HT-29 (cell line): ENCODE results near the gene FAM221A. TPM values are rescaled to one million over a fixed set of nuclear protein-coding genes. Genes with fewer than 3 reads are reported as not detected.
A peak's percentile ranks its signal among the peaks of the same experiment; 100 is the strongest.
"Not testable (repeated sequence)": the region's sequence is repeated elsewhere in the genome, so short reads cannot be mapped to it uniquely, and the experiment has no call there.

ENCODE experiments used
- DNase-seq: peaks from one replicate; pipeline ENCODE4 v3.0.0-alpha.2; 2015; ENCODE audit warnings: low spot score
- total RNA-seq: library from RNA; depleted of rRNA; stranded (reverse); fragments of >200 nt; shearing (Covaris generic); gene quantifications from 2 replicates; pipeline ENCODE4 v1.2.3, GENCODE V29; 2014; rRNA removed

Gene FAM221A, protein sequence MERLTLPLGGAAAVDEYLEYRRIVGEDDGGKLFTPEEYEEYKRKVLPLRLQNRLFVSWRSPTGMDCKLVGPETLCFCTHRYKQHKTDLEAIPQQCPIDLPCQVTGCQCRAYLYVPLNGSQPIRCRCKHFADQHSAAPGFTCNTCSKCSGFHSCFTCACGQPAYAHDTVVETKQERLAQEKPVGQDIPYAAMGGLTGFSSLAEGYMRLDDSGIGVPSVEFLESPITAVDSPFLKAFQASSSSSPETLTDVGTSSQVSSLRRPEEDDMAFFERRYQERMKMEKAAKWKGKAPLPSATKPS
- total RNA-seq: 27.7 and 30.4 TPM in 2 replicates

DNA sequence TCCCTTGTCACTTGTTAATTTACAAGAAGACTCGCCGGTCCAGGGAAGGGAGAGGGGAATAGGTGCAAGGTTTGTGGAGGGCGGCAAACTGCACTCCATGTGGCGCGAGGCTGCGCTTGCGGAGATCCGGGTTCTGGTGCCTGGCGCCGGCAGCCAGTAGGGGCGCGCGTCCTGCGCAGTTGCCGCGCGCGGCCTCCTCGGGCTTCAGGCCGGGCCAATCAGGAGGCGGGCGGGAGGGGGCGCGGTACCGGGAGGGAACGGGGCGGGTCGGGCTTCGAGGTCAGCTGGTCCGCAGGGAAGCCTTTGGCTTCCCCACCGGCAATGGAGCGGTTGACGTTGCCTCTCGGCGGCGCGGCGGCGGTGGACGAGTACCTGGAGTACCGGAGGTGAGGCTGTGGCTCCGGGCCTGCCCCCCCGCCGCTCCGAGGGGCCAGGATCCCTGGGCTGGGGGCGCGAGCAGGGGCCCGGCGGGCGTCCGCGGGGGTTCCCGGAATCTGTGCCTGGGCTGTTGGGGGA is at the start of gene FAM221A:
FAM221A (plus strand) TSS at position 302 of the 516 bp plus-strand sequence; CDS start at position 322, 20 bp downstream.
- peak; percentile 92 for DNase-seq

DNA sequence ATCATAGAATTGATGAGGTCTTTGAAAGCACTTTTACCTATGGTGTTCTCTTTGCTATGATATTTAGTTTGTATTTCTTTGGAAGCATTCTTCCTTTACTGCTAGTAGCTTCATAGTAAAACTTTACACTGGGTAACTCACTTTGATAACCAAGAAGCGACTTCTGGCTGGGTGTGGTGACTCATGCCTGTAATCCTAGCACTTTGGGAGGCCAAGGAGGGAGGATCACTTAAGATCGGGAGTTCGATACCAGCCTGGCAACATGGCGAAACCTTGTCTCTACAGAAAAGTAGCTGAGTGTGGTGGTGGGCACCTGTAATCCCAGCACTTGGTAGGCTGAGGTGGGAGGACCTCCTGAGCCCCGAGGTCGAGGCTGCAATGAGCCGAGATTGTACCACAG is 46.6 kb upstream of the FAM221A start:
- no peak for DNase-seq

DNA sequence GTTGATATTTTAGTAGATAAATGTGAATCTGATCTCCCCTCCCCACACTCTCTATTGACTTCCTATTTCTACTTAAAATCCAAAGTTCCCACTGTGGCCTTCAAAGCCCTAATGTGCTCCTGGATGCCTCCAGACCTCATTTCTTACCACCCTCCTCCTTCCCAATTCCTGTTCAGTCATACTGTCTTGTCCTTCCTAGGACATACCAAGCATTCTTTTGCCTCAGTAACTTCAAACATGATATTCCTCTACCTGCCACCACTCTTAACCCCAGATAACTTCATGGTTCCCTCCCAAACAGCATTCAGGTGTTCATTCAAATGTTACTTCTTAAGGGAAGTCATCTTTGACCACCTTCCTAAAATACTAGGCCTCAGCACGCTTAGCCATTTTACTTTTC is 34.2 kb upstream of the FAM221A start:
- DNase-seq: no peak

DNA sequence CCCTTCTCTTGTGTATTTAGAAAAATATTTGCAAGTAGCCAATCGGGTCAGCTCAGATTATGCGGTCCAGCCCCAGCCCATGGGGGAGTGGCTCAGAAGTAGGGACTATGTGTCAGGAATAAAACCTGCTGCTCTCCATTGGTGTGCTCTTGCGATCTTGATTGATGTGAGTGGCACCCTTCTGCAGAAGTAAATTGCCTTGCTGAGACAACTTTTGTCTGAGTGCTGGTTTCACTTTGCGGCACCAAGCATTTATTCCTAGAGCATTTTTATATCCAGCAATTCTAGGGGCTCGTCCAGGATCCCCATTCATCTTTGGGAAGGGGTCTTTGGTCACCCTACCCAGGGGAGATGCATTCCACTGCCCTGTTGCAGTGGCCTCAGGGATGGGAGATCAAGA is 26.1 kb upstream of the FAM221A start:
- peak; percentile 7 for DNase-seq

DNA sequence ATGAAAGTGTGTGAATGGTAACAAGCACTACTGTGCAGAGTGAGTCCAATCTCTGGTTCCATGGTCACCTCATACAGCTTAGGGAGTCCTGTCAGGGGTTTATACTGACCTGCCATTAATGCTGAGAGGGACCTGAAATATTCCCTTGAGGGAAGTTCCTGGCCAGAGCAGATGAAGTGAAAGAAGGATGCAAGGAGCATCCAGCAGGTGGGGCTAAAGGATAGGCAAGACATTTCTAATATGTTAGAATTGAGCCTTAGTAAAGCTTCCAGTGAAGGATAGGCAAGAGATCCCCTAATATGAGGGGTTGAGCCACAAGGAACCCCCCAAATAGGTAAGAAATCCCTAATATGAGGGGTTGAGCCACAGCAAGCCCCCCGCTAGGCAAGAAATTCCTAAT is 25.5 kb upstream of the FAM221A start:
- DNase-seq: peak; percentile 75

DNA sequence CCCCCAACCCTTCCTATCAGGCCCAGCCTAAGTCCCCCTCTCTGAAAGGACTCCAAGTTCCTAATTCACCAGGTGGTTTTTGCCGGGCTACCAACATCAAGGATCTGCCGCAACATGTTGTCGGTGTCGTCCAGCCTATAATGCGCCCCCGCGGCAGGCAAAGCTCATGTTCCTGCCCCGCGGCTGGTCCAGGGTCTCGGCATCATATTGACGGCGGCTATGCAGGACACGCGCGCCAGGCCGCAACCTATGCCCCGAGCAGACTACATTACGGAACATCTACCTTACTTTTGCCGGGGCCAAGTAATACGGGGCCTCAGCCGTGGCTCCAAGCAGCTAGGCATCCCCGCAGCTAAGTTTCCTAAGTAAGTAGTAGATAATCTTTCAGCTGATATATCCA is 24.6 kb upstream of the FAM221A start:
- no peak for DNase-seq

DNA sequence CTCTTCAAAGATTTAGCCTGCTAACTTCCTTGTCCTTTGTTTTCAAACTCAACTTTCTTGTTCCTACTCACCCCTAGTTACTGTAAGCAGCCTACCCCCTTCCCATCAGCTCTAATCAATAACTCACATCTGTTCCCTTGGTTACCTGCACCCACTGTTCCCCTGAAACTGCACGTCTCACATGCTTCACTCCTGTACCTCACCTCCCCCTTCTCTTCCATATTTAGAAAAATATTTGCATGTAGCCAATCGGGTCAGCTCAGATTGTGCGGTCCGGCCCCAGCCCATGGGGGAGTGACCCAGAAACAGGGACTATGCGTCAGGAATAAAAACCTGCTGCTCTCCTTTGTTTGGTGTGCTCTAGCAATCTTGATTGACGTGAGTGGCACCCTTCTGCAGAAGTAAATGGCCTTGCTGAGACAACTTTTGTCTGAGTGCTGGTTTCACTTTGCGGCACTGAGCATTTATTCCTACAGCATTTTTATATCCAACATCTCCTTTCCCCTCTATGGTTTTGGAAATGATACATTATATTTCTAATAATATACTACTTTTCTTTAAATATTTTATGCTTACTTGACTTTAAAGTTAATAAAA is 21.1 kb upstream of the FAM221A start:
- no peak for DNase-seq

DNA sequence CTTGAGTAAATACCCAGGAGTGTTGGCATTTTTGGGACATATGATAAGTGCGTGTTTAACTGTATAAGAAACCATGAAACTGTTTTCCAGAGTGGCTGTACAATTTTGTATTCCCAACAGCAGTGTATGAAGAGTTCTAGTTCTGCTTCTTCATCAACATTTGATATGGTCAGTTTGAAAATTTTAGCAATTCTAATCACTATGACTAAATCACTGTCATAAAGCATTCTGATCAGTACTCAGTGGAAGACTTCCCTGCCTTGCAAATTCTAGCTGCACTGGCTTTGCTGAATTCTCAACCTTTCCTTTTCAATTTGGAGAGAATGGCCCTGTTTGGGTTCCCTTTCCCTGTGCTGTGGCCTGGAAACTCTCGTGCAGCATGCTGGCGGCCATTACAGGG is 18.6 kb upstream of the FAM221A start:
- no peak for DNase-seq

DNA sequence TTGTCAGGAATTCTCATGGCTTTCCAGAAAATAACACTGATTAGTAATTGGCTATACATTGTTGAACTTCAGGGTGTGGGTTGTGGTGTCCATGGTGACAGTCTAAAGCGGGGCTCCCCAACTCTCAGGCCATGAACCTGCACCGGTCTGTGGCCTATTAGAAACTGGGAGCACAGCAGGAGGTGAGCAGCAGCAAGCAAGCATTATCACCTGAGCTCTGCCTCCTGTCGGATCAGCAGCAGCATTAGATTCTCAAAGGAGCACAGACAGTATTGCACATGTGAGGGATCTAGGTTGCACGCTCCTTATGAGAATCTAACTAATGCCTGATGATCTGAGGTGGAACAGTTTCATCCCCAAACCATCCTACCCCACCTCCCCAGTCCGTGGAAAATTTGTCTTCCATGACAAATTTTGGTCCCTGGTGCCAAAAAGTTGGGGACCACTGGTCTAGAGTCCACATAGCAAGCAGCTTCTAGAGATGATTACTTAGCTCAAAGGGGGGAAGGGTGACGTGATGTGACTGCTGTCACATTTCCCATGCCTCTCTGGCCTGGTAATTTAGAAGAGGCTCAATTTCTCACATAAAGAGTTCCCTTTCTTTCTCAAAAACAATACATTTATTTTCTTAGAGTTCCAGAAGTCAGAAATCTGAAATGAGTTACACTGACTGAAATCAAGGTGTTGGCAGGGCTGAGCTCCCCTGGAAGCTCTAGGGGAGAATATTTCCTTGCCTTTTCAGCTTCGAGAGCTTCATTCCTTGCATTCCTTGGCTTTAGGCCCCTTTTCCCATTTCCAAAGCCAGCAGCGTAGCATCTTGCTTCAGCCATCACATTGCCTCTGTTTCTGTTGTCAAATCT is 17.6 kb upstream of the FAM221A start:
- DNase-seq: no peak

DNA sequence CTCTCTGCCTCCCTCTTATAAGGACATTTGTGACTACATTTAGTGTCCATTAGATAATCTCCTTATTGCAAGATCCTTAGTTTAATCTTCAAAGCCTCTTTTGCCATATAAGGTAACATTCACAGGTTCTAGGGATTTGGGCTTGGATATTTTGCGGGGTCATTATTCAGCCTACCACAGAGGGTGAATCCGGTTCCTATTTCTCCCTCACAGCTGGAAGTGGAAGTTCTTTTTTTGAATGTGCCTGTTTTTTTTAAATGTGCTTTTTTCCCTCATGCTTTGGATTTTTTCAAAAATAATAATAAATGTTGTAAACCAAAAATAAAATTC is 17.1 kb upstream of the FAM221A start:
- no peak for DNase-seq

DNA sequence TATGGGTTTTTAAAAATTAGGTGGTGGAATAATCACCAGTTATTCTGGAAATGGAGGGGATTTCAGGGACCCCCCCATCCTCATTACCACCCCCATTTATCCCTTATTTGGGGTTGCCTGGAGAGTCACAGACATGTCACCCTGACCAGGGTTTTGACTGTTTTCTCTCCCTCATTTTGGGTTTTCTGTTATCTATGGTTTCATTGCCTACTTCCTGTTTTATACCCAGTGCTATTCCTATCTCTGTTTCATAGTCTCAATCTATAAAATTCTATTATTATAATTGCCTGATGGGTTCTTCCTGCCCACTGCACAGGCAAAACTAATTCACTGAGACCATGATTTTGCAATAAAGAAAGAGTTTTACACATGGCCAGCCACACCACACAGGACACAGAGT is 15.9 kb upstream of the FAM221A start:
- no peak for DNase-seq

DNA sequence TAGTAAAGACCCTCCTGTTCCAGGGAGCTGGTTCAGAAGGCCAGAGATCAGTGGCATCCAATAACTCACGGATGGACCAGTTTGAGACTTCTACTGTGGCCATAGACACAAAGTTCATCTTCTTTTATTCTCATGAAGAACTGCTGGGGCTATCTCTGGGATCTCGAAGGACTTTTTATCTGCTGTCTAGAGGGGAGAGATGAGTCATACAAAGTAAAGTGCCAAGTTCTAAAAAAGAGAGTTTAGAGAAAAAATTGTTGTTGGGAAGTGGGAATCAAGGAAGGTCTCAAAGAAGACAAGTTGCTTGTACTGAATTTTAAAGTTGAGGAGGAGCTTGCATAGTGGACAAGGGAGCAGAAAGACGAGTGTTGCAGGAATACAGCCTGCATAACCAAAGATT is 8.0 kb upstream of the FAM221A start:
- DNase-seq: no peak

DNA sequence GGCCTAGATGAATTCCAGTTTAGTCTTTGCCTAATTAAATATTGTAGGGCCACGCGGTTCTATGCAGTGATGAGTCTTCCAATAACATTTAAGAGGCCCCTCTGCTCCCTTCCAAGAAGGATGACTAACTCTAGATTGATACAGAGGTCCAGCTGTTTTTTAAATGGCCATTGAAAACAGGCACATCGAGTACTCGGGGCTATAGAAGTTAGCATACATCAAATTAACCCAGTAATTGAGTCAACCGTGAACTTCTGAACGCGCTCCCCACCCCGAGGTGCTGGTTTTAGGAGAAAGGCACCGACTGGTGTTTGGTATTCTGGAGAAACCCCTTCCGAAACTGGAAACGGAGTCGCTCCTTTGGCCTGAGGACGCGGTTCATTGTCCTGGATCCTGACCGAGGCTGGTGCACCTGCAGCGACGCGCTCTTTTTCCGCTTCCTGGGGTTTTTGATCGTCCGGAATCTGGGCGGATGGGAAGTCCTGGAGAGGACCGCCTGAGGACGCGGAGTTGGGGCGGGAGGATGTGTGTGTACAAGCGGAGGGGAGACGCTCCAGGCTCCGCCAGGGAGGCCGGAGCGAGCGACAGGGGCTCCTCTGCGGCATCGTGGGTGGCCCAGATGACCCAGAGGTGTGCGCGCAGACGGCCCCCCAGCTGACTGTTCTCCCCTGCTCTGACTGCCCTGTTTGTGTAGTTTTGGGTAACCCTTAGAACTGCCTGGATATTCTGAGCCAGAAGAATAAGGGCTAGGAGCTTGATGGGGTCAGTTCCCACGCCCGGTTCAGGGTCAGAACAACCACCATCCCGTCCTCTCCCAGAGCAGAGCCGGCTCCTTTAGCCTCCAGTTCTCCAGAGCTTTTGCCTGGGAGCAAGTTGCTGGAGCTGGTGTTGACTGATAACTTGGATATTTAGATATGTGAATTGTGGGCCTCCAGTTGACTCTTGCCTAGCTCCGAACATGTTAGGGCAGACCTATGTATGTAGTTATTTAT is 711 bp downstream of the FAM221A start:
- peak; percentile 95 for DNase-seq

DNA sequence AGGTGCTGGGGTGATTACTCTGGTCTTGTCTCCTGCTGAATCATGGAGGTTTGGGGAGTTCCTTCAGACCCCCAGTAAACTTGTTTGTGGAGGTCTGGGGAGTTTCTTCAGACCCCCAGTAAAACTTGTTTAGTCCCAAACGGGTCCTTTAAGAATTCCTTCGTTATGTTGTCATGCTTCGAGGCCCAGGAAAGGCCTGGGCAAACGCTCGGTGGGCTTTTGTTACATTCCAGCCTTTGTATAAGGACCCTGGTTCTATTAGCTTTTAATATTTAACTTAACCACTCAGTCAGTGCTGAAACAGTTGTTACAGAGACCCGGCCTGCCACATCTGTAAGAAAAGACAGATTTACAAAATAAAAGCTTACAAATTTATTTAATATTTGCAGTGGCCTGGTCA is 4.0 kb downstream of the FAM221A start:
- not testable (repeated sequence) for DNase-seq

DNA sequence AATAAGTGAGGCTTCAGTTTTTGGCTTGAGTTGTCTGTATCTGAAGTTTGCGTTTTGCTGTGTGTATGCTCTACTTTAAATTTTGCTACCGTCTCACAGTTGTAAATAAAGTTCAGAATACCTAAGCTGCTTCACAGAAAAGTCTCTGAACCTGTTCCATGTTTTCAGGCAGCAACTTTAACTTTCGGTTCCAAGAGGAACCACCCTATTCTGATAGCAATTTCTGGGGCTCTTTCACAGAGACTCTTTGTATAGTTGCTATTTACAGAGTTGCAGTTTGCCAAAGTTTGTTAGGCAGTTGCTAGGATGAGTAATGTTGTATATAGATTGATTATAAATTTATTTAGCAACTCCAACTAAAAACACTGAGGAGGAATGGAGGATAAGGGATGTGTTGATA is 5.7 kb downstream of the FAM221A start:
- DNase-seq: peak; percentile 86

DNA sequence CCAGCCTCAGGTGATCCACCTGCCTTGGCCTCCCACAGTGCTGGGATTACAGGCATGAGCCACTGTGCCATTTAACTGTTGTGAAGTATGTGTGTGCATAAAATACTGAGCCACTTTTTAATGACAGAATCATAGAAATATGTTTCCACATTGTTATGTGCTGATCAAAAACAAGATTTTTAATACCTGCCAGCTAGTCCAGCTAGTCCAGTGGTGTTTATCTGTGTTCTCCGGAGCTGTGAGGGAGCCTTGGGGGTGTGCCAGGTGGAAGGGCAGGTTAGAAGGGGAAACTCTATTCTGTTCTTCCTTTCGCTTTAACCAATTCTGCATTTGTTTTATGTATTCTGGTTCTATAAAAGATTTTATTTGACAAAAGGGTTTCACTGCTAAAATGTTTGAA is 7.0 kb downstream of the FAM221A start:
- no peak for DNase-seq

DNA sequence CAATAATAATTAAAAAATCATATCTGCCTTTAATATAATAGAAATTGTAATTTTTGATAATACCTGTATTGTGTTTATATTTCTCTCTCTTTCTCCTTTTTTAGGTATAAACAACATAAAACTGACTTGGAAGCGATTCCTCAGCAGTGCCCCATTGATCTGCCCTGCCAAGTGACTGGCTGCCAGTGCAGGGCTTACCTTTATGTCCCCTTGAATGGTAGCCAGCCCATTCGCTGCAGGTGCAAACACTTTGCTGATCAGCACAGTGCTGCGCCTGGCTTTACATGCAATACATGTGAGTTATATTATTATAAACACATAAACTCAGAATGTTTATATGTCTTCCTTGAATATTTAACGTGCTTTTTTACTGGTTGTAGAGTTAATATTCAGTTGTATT is 9.2 kb downstream of the FAM221A start:
- no peak for DNase-seq

DNA sequence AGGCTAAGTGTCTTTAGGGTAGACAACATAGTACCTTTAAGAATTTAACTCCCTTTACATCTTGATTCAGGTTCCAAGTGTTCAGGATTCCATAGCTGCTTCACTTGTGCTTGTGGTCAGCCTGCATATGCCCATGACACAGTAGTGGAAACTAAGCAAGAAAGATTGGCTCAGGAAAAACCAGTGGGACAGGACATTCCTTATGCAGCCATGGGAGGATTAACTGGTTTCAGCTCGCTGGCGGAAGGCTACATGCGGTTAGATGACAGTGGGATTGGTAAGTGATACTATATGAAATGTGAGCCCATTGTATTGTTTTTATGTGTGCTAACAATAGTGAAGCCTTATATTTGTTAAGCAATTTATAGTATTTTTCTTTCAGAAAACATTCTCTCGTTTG is 11.3 kb downstream of the FAM221A start:
- no peak for DNase-seq

DNA sequence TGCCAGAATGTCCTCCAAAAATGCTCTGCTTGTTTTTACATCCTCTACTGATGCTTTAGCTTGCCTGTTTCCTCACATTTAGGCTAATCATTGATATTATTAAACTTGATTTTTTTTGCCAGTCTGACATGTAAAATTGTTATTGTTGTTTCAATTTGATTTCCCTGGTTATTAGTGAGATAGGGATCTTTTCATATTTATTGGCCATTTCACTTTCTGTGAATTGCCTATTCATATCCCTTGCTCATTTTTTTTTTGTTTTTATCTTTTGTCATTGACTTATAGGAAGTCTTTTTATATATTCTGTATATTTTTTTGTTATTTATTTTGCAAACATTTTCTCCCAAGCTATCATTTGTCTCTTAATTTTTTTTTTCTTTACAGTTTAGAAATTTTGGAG is 13.2 kb downstream of the FAM221A start:
- no peak for DNase-seq

DNA sequence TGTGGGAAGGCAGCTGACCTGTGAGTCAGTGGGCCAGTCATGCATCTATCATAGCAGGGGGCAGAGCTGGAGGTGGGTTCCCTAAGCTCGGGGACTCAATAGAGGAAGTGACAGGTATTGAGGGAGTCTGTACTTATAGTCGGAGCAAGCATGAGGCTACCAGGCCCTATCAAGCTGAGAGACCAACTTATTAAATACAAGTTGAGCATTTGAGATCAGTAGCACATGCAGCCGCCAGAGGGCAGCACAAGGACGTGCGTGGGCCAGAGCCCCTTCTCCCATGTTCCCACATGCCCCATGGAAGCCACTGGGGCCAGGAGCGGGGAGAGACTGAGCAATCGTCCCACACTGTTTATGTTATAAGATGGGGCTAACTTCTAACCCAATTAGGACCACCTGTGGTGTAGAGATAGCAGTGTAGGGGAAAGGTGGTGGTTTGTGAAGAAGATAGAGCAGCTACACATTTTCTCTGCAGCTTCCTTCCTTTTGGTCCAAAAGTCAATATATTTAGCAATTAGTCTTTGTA is 17.0 kb downstream of the FAM221A start:
- peak; percentile 81 for DNase-seq

DNA sequence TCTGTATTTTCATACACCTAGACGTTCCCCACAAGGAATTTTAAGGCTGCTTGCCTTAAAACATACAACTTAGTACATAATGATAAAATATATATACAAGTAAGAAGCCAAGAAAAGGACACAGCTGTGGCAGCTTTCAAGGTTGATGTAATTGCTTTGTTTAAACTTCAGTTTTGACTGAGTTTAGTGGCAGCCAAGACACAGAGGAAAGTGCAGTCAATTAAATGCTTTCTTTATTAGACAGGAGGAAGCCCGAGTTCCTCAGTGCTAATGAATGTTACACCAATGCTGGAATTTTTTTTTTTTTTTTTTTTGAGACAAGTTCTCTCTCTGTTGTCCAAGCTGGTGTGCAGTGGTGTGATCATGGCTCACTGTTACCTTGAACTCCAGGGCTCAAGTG is 18.8 kb downstream of the FAM221A start:
- DNase-seq: no peak
